Islet precursor cell (in vitro differentiated cells): ENCODE measurements around the gene CYTH2.
"Not testable (repeated sequence)": the region's sequence is repeated elsewhere in the genome, so short reads cannot be mapped to it uniquely, and the experiment has no call there.

ENCODE experiments used
- DNase-seq: peaks from one replicate; pipeline ENCODE4 v3.0.0-alpha.2; 2018

The CYTH2 gene

DNA sequence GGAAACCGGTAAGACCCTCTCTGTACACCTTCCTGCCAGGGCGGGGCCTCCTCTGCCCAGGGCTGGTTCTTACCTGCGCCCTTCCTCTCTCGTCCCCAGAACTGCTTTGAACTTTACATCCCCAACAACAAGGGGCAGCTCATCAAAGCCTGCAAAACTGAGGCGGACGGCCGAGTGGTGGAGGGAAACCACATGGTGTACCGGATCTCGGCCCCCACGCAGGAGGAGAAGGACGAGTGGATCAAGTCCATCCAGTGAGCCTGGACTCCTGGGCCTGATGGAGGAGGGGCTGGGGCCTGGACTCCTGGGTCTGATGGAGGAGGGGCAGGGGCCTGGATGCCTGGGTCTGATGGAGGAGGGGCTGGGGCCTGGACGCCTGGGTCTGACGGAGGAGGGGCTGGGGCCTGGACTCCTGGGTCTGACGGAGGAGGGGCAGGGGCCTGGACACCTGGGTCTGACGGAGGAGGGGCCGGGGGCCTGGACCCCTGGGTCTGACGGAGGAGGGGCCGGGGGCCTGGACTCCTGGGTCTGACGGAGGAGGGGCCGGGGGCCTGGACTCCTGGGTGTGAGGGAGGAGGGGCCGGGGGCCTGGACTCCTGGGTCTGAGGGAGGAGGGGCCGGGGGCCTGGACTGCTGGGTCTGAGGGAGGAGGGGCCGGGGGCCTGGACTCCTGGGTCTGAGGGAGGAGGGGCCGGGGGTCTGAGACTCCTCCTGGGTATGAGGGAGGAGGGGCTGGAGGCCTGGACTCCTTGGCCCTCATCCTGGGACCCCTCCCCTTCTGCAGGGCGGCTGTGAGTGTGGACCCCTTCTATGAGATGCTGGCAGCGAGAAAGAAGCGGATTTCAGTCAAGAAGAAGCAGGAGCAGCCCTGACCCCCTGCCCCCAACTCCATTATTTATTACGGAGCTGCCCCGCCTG lies 9.4 kb downstream of the CYTH2 start:
- DNase-seq: no peak

DNA sequence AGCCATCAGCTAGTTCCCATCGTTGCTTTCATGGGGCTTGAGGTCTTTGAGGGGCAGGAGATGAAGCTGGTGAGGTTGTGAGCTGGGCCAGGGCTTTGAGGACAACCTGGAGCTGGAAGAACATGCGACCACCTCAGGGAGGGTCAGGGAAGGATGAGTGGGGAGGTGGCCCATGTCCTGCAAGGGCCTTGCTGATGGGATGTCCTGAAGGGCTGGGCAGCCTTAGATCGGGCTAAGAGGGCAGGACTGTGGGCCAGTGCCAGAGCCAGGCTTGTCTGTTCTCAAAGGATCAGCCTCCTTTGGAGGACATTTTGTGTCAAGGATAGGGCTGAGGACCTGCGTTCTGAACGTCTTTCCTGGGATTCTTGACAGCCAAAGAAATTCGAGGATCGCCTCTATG lies 10.5 kb downstream of the CYTH2 start:
- DNase-seq: no peak

GRCh38 chr19:48480183-48480557 lies 11.0 kb downstream of the CYTH2 start:
- no peak for DNase-seq

- no peak for DNase-seq
Observed at GRCh38 chr19:48480558-48481500, 11.7 kb downstream of the CYTH2 start.

DNA sequence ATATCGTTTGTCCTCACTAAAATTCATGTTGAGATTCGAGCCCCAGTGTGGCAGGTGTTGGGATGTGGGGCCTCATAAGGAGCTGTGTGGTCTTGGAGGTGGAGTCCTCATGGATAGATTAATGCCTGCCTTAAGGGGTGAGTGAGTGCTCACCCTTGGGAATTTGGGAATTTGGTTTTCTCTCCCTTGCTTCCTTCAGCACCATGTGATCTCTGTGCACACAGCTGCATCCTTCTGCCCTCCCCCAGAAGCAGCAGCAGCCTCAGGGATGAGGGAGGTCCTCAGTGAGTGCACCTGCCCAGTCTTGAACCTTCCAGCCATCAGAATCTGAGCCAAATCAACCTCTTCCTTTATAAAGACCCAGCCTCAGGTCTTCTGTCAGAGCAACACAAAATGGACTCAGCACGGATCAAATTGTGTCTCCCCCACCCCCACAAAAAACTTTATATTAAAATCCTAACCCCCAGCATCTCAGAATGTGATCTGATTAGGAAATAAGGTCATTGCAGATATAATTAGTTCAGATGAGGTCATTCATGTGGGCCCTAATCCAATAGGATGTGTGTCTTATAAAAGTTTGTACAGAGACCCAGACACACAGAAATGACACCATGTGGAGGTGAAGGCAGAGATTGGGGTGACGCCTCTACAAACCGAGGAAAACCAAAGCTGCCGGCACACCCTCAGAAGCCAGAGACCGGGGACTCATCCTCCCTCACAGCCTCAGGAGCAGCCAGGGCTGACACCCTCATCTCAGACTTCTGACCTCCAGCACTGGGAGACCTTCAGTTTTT lies 12.9 kb downstream of the CYTH2 start:
- no peak for DNase-seq

- no peak for DNase-seq
Observed at GRCh38 chr19:48483301-48483700, 14.1 kb downstream of the CYTH2 start.

GRCh38 chr19:48484247-48484893 lies 15.2 kb downstream of the CYTH2 start:
- DNase-seq: no peak

GRCh38 chr19:48484931-48485612 lies 15.9 kb downstream of the CYTH2 start:
- no peak for DNase-seq

GRCh38 chr19:48486706-48487105 lies 17.5 kb downstream of the CYTH2 start:
- not testable (repeated sequence) for DNase-seq

DNA sequence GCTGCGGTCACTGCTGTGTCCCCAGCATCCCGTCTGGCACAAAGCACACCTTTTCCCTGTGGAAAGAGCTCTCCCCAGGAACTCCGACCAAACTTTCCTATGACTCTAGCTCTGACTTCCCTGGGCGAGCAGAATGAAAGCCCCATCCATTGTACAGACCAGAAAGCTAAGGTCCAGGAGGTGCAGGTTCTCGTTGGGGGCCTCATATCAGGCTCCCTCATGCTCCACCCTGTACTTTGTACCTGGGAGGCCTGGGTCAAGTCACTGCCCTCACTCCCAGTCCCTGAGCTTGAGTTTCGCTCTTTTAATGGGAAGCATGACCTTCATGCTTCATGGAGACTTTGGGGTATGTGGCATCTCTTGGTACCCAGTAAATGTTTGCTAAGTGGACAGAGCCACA lies 18.4 kb downstream of the CYTH2 start:
- DNase-seq: no peak

DNA sequence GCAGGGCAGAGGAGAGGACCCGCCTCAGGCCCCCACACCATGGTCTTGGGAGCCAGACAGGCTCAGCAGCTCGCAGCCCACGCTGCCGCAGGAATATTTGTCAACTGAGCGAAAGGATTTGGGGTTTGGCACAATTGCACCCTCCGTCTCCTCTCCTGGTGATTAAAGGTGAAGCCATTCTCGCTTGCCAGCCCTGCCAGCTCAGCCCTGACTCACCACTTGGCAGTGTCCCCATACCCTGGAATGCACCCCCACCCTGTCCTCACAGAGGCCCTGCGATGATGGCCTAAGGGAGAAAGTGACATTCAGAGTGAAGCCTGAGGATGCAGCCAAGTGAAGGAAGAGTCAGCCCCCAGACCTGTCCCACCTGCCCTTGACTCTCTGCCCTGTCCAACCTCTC lies 18.8 kb downstream of the CYTH2 start:
- DNase-seq: no peak

DNA sequence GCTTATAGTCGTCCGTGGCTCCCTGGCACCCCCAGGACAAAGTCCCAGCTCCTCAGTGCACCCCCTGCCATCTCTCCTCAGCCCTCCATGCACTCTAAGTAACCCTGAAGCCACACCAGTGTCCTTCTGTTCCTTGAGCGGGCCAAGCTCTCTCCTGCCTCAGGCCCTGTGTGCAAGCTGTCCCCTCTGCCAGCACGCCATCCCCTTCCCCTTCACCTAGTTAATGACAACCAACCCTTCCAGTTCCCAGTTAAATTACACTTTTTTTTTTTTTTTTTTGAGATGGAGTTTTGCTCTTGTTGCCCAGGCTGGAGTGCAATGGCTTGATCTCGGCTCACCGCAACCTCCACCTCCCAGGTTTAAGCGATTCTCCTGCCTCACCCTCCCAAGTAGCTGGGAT lies 19.3 kb downstream of the CYTH2 start:
- DNase-seq: not testable (repeated sequence)

DNA sequence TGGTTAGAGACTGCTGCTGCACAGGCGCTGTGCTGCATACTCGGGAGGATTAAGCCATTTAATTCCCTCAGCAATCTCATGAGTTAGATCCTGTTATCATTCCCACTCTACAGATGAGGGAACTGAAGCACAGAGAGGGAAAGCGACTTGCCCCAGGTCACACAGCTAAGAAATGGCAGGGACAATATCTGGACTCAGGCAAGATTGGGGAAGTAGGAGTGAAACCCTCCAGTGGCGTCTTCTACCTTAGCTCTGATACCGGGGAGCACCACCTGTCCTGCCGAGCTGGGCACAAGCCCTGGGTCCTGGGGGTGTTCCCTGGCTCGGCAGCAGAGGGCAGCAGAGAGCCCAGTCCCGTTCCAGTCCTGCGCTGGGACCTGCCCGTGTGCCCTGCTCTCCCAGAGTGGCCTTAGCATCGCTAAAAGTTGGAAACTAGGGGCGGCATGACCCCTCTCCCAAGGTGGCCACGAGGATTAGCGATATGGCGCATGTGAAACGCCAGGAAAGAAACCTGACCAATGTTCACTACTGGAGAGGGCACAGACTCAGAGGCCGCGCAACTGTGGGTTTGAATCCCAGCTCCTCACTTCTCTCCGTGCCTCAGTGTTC lies 20.5 kb downstream of the CYTH2 start:
- DNase-seq: peak; percentile 91

DNA sequence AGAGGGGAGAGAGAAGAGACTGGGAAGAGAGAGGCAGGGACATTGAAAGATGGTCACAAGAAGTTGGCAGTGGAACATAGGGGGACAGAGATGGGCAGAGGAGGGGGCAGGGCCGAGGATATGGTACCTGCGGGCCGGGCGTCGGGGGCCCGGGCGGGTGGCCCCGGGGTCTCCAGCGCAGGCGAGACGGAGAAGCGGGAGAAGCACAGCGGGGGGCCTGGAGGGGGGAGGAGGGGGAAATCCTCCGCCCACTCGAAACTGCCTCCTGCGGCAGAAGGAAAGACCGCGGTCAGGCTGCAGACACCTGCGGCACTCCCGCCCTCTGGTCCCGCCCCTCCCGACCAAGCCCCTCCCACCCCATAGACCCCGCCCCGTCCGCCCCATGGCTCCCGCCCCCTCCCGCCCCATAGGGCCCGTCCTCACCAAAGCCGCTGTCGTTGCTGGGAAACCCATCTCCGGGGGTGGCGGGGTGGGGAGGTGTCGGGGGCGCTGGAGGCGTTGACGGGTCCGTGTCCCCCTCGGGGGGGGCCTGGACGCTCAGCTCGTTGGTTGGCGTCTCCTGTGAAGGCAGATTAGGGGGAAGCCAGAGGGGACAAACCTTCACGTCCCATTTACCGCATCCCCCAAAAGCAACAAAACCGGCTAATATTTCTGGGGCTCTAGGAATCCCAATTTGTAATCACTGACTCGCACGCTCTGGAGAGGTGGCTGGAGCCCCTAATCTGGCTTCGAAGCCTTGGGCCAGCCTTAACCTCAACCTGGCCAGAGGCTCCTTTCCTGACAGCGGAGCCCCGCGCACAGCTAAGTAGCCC lies 22.0 kb downstream of the CYTH2 start:
- DNase-seq: peak; percentile 85

DNA sequence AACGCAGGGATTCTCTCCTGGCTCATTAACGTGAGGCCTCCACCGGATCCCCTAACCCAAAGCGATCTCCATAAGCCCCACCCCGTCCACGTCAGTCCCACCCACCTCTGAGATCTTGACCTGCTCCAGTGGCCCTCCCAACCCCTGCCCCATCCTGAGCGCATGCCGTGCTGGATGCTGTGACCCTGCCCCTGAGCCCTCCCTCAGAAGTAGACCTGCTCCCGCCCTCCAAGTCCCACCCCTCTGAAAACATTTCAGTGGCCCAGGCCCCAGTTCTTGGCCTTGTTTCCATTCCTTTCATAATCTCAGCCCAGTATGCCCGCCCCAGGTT lies 22.6 kb downstream of the CYTH2 start:
- DNase-seq: peak; percentile 91

GRCh38 chr19:48492925-48493717 lies 24.0 kb downstream of the CYTH2 start:
- peak; percentile 99 for DNase-seq

- no peak for DNase-seq
Observed at GRCh38 chr19:48493718-48494401, 24.7 kb downstream of the CYTH2 start.

GRCh38 chr19:48495396-48495795 lies 26.2 kb downstream of the CYTH2 start:
- DNase-seq: no peak
